Heart left ventricle (tissue), 16 donors: ENCODE data around the gene FAM216B. TPM values are rescaled to one million over a fixed set of nuclear protein-coding genes. Genes with fewer than 3 reads are reported as not detected.

Experiments
- ATAC-seq, 4 donors: fragments of 200-7000 bp; cut with Tn5 transposase; one replicate each; pipeline ENCODE4 v1.9.1; 2020 to 2022; ENCODE audit warnings: moderate library complexity in 4 of 4, mild to moderate bottlenecking in 3 of 4, moderate number of reproducible peaks in 1 of 4
- DNase-seq, 5 donors: peaks; one replicate each; pipeline ENCODE4 v3.0.0-alpha.2; 2020
- H3K27ac ChIP-seq, 12 donors: fragments of 200-600 bp; sonication (generic) in 4 of 12; one replicate each; pipeline versions ENCODE4 v1.5.0 to v1.8.0; 2016 to 2022; ENCODE audit warnings: mild to moderate bottlenecking in 2 of 12
- H3K27me3 ChIP-seq, 9 donors: fragments of 200-600 bp; sonication (generic) in 2 of 9; one replicate each; pipeline versions ENCODE4 v1.5.1 to v1.8.0; 2016 to 2022; ENCODE audit warnings: mild to moderate bottlenecking in 3 of 9
- H3K36me3 ChIP-seq, 9 donors: fragments of 200-600 bp; sonication (generic) in 2 of 9; one replicate each; pipeline versions ENCODE4 v1.5.0 to v1.8.0; 2018 to 2022; ENCODE audit warnings: mild to moderate bottlenecking in 2 of 9
- H3K4me1 ChIP-seq, 12 donors: fragments of 200-600 bp; sonication (generic) in 4 of 12; one replicate each; pipeline versions ENCODE4 v1.5.0 to v1.8.0; 2016 to 2022; ENCODE audit warnings: mild to moderate bottlenecking in 3 of 12
- H3K4me3 ChIP-seq, 12 donors: fragments of 200-600 bp; sonication (generic) in 4 of 12; one replicate each; pipeline versions ENCODE4 v1.5.0 to v1.8.0; 2017 to 2022; ENCODE audit warnings: mild to moderate bottlenecking in 9 of 12, moderate library complexity in 4 of 12
- H3K9me3 ChIP-seq, 12 donors: fragments of 200-600 bp; sonication (generic) in 4 of 12; one replicate each; pipeline versions ENCODE4 v1.5.0 to v1.8.0; 2016 to 2022; ENCODE audit warnings: mild to moderate bottlenecking in 1 of 12
- POLR2A ChIP-seq, 2 donors: fragments of 450-650 bp; IDR thresholded peaks; one replicate each; pipeline ENCODE4 v1.6.1; 2017; ENCODE audit warnings: antibody characterized with exemption in 2 of 2, mild to moderate bottlenecking in 2 of 2, moderate library complexity in 2 of 2
- WGBS, 4 donors: extraction: QIAGEN DNeasy Blood & Tissue Kit in 2 of 4; methylation state at CpG; one replicate each; pipeline versions ENCODE4 v1.1.5 to v1.1.7; 2013 to 2018; 5-methylcytosine and 5-hydroxymethylcytosine counted together
- intact Hi-C, 10 donors: fragments of 100-400 bp; cut with DNase I; formaldehyde crosslinking; loops; one replicate each; pipeline versions ENCODE4 v1.11.1 to v1.14.2; 2022
- polyA plus RNA-seq, 2 donors: library from polyadenylated mRNA; stranded (reverse); fragments of 200-250 nt; gene quantifications; one replicate each; pipeline ENCODE4 v1.2.3, GENCODE V29; 2013
- total RNA-seq, 9 donors: library from RNA; depleted of rRNA in 2 of 9; stranded (reverse); fragments of >200 nt in 2 of 9; fragmentation: NEBNext Ultra II Directional in 3 of 9; extraction: Animal tissue kit (Norgen Biotek cat#: 25700) in 3 of 9; gene quantifications; one replicate each; pipeline versions ENCODE4 v1.1.0 to v1.2.4, GENCODE V29; 2016 to 2023
- TF ChIP-seq, protein P1 (sequence below), 12 donors: fragments of 200-600 bp; sonication (generic) in 4 of 12; IDR thresholded peaks; one replicate each; pipeline versions ENCODE4 v1.5.0 to v1.8.0; 2018 to 2022; ENCODE audit warnings: antibody characterized with exemption in 12 of 12, mild to moderate bottlenecking in 5 of 12
- donor health status: ischemic (EF 13 %, LVEDD 7.1; RV severe dilation, severe dysfunction).
- donor health status: healthy with polysubstance abuse.
- donor health status: DM: no; HTN: yes; CAD: no.
- donor health status: DM: no; HTN: no; CAD: no.
- donor health status: ischemic (EF 25% LVEDD 6.9; RV normal size, moderate dysfunction).
- donor health status: ischemic (EF 25% LVEDD 5.7; RV mildly dilated, moderate dysfunction).
- donor health status: healthy.
- donor health status: DM: yes; HTN: yes; CAD: no.
- donor health status: ischemic (EF 35%, LVEDD 5.7; RV mildly dilated, moderate dysfunction).
- donor health status: nonischemic (EF 11% LVEDD 7.7; RV severe dilation, severe dysfunction).
- donor health status: DM: yes; HTN: yes; CAD: no.
- donor health status: PGD.
- donor health status: ischemic (EF 29% LVEDD 5.4; RV normal size, mild dysfunction).
- donor health status: nonischemic (EF 23%, LVEDD 6.1; RV moderate dilation, normal function).

Gene FAM216B
- total and polyA plus RNA-seq, 11 donors = 0.07 to 1.3 (median 0.67) TPM

DNA sequence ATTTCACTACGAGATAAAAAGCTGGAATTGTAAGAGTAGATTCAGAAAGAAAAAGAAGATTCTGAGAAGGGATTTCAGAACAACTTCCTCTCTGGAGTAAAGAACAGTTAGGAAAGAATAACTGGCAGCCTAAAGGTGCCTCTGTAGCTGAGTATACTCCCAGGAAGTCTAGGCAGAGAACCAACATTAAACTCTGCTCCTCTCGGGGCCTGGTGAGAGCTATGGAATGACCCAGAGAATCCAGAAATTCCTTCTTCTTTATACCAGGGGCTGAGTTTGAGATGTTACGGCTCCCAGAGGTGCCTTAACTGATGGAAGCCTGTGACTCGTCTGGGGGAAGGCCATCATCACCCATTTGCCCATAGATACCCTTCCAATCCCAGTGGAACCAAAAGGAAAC is 39.1 kb downstream of the FAM216B start:
- H3K27ac ChIP-seq = peak overlapping the region in 1 of 12 donors; percentile 11

DNA sequence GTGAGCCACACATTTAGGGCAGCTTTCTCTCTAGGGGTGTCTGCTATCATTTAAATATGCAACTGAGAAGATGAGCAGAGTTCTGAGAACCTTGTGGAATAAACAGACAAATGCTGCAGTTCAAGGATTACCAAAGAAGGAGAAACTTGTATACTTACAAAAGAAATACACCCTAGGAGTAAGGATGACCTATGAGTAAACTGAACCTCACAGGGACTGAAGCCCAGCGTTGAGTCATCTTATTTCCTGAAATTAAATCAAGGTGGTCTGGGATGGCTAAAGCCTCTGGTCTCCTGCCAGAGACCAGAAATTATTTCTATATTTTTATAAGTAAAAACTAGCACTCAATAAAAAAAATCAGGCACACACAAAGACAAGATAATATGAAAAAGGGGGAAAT is 40.1 kb downstream of the FAM216B start:
- intact Hi-C loops = no loop called here
- 56 to 74% (median 66%) methylated on average over 1 of the region's 1 CpG for WGBS, 4 donors
- peaks cover 0 to 5% (median 0%) of the 10 kb centered on the region in 12 donors for H3K9me3 ChIP-seq
- H3K27me3 ChIP-seq = no peaks in the 10 kb centered on the region
- DNase-seq (no peak), ATAC-seq (no peak)
- TF ChIP-seq, protein P1, sequence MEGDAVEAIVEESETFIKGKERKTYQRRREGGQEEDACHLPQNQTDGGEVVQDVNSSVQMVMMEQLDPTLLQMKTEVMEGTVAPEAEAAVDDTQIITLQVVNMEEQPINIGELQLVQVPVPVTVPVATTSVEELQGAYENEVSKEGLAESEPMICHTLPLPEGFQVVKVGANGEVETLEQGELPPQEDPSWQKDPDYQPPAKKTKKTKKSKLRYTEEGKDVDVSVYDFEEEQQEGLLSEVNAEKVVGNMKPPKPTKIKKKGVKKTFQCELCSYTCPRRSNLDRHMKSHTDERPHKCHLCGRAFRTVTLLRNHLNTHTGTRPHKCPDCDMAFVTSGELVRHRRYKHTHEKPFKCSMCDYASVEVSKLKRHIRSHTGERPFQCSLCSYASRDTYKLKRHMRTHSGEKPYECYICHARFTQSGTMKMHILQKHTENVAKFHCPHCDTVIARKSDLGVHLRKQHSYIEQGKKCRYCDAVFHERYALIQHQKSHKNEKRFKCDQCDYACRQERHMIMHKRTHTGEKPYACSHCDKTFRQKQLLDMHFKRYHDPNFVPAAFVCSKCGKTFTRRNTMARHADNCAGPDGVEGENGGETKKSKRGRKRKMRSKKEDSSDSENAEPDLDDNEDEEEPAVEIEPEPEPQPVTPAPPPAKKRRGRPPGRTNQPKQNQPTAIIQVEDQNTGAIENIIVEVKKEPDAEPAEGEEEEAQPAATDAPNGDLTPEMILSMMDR (IDR thresholded peaks at IDR 0.05) = no peak
- no peak for TF ChIP-seq POLR2A (IDR thresholded peaks at IDR 0.05)
- H3K4me1 ChIP-seq = no peaks in the 10 kb centered on the region
- H3K27ac ChIP-seq = no peak overlapping the region
- no peaks in the 10 kb centered on the region for H3K36me3 ChIP-seq
- no peak overlapping the region for H3K4me3 ChIP-seq

More for the DNA sequence above, 39.1 kb downstream of the FAM216B start:
- H3K4me1 ChIP-seq = no peaks in the 10 kb centered on the region
- H3K36me3 ChIP-seq = no peaks in the 10 kb centered on the region
- no peak overlapping the region for H3K4me3 ChIP-seq
- peaks cover 0 to 5% (median 0%) of the 10 kb centered on the region in 12 donors for H3K9me3 ChIP-seq
- WGBS, 4 donors = 53 to 66% (median 61%) methylated on average over 4 of the region's 4 CpGs
- ATAC-seq = no peak
- intact Hi-C loops = no loop called here
- no peaks in the 10 kb centered on the region for H3K27me3 ChIP-seq
- DNase-seq = no peak
- TF ChIP-seq, protein P1 (IDR thresholded peaks at IDR 0.05) = no peak
- no peak for TF ChIP-seq POLR2A (IDR thresholded peaks at IDR 0.05)

DNA sequence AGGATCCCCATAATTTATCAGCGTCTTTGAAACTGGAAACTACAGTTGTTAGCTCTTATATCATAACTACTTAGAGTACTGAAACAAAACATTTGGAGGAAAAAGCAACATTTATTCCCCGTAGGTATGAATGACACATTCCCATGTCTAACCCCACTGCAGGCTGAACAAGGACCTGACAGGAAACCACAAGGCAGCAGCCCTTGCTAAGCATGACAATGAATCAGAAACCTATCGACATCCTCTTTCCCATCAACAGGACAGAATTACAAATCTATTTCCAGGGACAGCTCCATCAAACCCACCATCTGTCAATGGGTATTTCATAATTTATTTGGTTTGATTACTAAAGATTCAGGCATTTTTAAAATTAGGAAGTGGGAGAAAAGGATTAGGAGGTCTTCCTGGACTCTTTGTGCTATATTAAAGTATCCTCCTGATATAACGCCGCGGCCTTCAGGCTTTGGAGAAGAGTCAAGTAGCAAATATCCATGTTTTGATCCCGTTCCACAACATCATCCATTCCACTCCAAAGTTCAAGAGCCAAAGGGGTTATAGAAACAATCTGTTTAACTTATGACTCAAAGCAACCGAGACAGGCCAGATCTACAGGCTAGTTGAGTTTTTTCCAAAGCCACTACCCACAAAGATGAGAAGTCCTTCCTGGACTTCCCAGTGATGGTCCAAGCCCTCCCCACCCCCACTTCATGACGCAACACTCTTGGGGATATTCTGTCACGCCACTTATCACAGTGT is 51.1 kb downstream of the FAM216B start:
- Histone ChIP-seq H3K4me3 (no peak overlapping the region), H3K4me1 (peaks cover 0 to 5% (median 0%) of the 10 kb centered on the region in 12 donors), H3K36me3 (no peaks in the 10 kb centered on the region), H3K27me3 (no peaks in the 10 kb centered on the region), H3K9me3 (no peaks in the 10 kb centered on the region), H3K27ac (peak overlapping the region in 1 of 12 donors; percentile 25)
- DNase-seq = peak in 1 of 5 donors; percentile 46
- ATAC-seq = peak in 2 of 4 donors; percentile 41 to 89
- TF ChIP-seq, protein P1 (IDR thresholded peaks at IDR 0.05) = no peak
- no peak for TF ChIP-seq POLR2A (IDR thresholded peaks at IDR 0.05)
- 63 to 69% (median 66%) methylated on average over 10 of the region's 10 CpGs for WGBS, 4 donors
- intact Hi-C loops = loop anchor here in 2 of 10 donors (10.0 kb wide), 1 partner anchor 302 kb away; no protein-coding TSS in a partner anchor

DNA sequence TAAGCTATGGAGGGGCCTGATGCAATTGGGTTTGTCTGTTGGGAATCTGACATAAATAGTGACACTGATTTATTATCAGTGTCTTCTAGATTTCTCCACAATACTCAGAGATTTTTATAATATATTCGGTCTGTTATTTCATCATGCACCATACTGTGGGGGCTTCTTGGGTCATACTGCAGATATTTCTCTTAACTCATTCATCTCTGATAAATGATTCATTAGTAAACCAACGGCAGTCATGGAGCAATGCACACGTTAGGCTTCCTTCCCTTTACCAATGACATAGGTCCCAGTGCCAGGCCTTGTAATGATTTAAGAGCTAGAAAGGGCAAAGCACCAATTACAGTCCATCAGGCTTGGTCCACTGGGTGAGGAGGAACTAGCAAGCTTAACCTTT is 53.6 kb downstream of the FAM216B start:
- ATAC-seq (no peak), DNase-seq (no peak)
- H3K27me3 ChIP-seq = no peaks in the 10 kb centered on the region
- WGBS, 4 donors = 82 to 94% (median 87%) methylated on average over 3 of the region's 3 CpGs
- no peak overlapping the region for H3K4me3 ChIP-seq
- no peak overlapping the region for H3K27ac ChIP-seq
- H3K36me3 ChIP-seq = no peaks in the 10 kb centered on the region
- intact Hi-C loops = loop anchor here in 3 of 10 donors (5.0 to 10.0 kb wide), 2 partner anchors 297 to 300 kb away; no protein-coding TSS in a partner anchor
- H3K9me3 ChIP-seq = no peaks in the 10 kb centered on the region
- peaks cover 0 to 5% (median 0%) of the 10 kb centered on the region in 12 donors for H3K4me1 ChIP-seq
- TF ChIP-seq, protein P1 (IDR thresholded peaks at IDR 0.05) = no peak
- no peak for TF ChIP-seq POLR2A (IDR thresholded peaks at IDR 0.05)
